IPS-15b (cell line): ENCODE data around the gene LAYN.

ENCODE experiments used
- H3K27me3 ChIP-seq: one replicate; pipeline ENCODE4 v1.6.1; 2013; ENCODE audit warnings: low read length; ENCODE audit not compliant: control insufficient read depth, insufficient read depth
- H3K36me3 ChIP-seq: one replicate; pipeline ENCODE4 v1.6.1; 2013; ENCODE audit warnings: low read length; ENCODE audit not compliant: control insufficient read depth, insufficient read depth
- H3K4me1 ChIP-seq: one replicate; pipeline ENCODE4 v1.6.1; 2013; ENCODE audit warnings: mild to moderate bottlenecking, low read length; ENCODE audit not compliant: control insufficient read depth, insufficient read depth
- H3K4me3 ChIP-seq: one replicate; pipeline ENCODE4 v1.5.1; 2013; ENCODE audit warnings: low read depth, low read length
- H3K9ac ChIP-seq: one replicate; pipeline ENCODE4 v1.6.1; 2013; ENCODE audit warnings: low read depth, mild to moderate bottlenecking, low read length
- H3K9me3 ChIP-seq: one replicate; pipeline ENCODE4 v1.6.1; 2013; ENCODE audit warnings: mild to moderate bottlenecking, low read length; ENCODE audit not compliant: control insufficient read depth, insufficient read depth

LAYN gene

GRCh38 chr11:111540114-111540936 is at the start of gene LAYN:
TSS of gene LAYN (plus strand) at chr11:111540720. CDS start at chr11:111540844, 124 bp downstream.
- peak within 1 kb of the TSS; percentile 83 for H3K4me3 ChIP-seq
- no peaks in the 10 kb centered on the region for H3K36me3 ChIP-seq
- H3K9ac ChIP-seq: no peak within 1 kb of the TSS
- peaks cover 11% of the 10 kb centered on the region for H3K4me1 ChIP-seq
- peaks cover 4% of the 10 kb centered on the region for H3K9me3 ChIP-seq
- H3K27me3 ChIP-seq: peaks cover 46% of the 10 kb centered on the region

DNA sequence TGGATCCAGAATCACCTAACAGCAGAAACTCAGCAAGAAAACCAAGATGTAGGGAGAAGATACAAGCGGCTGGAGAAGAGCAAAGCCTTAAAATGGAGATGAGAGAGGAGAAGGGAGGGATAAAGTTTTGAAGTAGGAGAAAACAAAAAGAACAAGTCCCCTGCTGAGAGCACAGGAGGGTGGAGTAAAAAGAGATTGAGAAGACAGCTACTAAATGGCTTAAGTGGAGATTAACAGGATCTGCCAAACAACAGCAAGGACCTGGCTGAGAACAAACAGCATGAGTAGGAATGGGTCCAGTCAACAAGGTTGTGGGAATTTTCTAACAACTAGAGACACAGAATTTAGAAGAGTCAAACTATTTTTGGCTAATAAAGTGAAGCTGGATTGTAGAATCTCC is 46.5 kb upstream of the LAYN start:
- Histone ChIP-seq H3K4me1 (no peaks in the 10 kb centered on the region), H3K9me3 (no peaks in the 10 kb centered on the region), H3K36me3 (no peaks in the 10 kb centered on the region), H3K27me3 (peaks cover 4% of the 10 kb centered on the region), H3K9ac (no peak overlapping the region), H3K4me3 (no peak overlapping the region)

GRCh38 chr11:111499483-111499882 is 41.0 kb upstream of the LAYN start:
- Histone ChIP-seq H3K36me3 (no peaks in the 10 kb centered on the region), H3K9me3 (no peaks in the 10 kb centered on the region), H3K4me1 (no peaks in the 10 kb centered on the region), H3K4me3 (no peak overlapping the region), H3K9ac (no peak overlapping the region), H3K27me3 (no peaks in the 10 kb centered on the region)

DNA sequence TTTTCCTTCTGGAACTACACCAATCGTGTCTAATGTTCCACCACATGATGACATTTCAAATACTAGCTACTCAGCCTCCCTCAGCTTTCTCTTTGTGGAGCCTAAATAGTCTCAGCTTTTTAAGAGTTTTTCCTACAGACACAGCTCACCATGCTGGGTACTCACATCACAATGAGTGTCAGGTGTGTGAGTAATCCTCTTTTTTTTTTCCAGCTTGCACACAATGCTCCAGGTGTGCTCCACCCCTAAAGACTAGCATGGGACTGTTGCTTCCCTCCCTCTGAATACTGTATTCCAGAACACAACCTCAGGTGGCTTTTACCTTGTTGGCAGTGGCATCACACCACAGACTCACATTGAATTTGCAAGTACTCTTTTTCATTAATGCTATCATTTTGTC is 40.0 kb upstream of the LAYN start:
- Histone ChIP-seq H3K9ac (no peak overlapping the region), H3K4me3 (no peak overlapping the region), H3K36me3 (no peaks in the 10 kb centered on the region), H3K9me3 (no peaks in the 10 kb centered on the region), H3K4me1 (no peaks in the 10 kb centered on the region), H3K27me3 (no peaks in the 10 kb centered on the region)

DNA sequence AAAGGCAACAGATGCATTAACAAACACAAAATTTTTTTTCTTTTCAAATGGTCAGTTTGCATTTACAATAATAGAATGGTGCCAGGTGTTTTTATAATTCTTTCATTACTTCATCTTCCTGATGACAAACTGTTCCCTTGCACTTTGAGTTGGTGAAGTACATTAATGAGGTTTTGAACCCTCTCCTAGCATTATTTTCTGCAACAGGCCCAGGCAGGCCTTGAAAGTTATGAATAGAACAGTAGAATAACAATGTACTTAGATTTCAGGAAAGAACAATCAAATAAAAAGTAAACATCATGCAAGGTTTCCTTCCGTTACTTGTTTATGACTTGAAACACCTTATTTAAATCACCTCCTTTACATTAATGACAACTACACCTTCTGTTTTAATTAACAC is 37.9 kb upstream of the LAYN start:
- H3K9me3 ChIP-seq: no peaks in the 10 kb centered on the region
- H3K36me3 ChIP-seq: no peaks in the 10 kb centered on the region
- no peak overlapping the region for H3K4me3 ChIP-seq
- no peak overlapping the region for H3K9ac ChIP-seq
- H3K4me1 ChIP-seq: no peaks in the 10 kb centered on the region
- no peaks in the 10 kb centered on the region for H3K27me3 ChIP-seq

GRCh38 chr11:111510311-111510710 is 30.2 kb upstream of the LAYN start:
- H3K27me3 ChIP-seq: peaks cover 33% of the 10 kb centered on the region
- no peaks in the 10 kb centered on the region for H3K36me3 ChIP-seq
- H3K4me3 ChIP-seq: no peak overlapping the region

DNA sequence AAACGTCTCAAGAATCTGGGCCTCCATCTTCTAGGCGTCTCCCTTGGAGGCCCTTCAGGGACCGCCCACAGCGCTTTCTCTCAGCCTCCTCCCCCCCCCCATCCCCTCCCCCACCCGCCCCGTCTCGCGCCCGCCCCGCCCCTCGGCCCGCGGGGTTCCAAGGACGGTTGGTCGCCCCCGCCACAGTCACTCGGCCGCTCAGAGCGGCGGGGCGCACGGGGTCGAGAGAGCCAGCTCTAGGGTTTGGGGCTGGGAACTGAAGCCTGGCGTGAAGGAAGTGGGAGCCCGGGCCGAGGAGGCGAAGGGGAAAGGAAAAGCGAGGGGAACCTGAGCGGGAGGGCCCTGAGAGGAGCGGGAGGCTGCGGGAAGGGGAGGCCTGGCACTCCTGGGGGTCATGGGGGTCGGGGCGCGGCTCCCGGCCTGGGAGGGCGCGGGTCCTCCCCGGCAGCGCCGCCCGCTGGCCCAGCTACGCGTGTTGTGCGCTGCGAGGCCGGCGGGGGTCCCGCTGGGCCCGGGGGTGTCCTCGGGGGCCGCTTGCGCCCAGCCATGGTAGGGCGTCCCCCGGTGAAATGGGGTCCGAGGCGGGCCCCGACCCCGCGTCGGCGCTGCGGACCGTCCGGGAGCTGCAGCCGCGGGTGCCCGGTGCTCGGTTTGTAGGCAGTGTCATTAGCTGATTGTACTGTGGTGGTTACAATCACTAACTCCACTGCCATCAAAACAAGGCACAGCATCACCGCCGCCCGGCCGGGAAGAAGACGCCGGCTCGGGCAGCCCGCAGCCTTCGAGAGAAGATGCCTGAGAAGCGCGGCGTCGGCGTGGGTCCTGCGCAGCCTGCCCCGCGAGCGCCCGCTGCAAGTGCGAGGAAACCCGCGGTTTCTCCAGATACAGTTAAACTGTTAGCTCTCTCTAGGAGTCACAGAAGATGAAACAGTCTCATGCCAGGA is 28.0 kb upstream of the LAYN start, which contains the start of gene BTG4:
Gene BTG4 (minus strand): TSS at position 91 of the 944 bp plus-strand sequence. CDS start 13,610 bp downstream, outside the sequence.
- H3K9ac ChIP-seq: no peak within 1 kb of the TSS
- H3K36me3 ChIP-seq: no peaks in the 10 kb centered on the region
- H3K4me3 ChIP-seq: peak within 1 kb of the TSS; percentile 61
- no peaks in the 10 kb centered on the region for H3K9me3 ChIP-seq
- H3K4me1 ChIP-seq: no peaks in the 10 kb centered on the region
- H3K27me3 ChIP-seq: peaks cover 39% of the 10 kb centered on the region

More at GRCh38 chr11:111510311-111510710, 30.2 kb upstream of the LAYN start:
- Histone ChIP-seq H3K4me1 (no peaks in the 10 kb centered on the region), H3K9me3 (no peaks in the 10 kb centered on the region), H3K9ac (no peak overlapping the region)

- no peaks in the 10 kb centered on the region for H3K4me1 ChIP-seq
- no peak overlapping the region for H3K9ac ChIP-seq
- peaks cover 39% of the 10 kb centered on the region for H3K27me3 ChIP-seq
- H3K4me3 ChIP-seq: peak overlapping the region; percentile 61
- no peaks in the 10 kb centered on the region for H3K36me3 ChIP-seq
- H3K9me3 ChIP-seq: no peaks in the 10 kb centered on the region
Measured at GRCh38 chr11:111513240-111513605, 27.3 kb upstream of the LAYN start.

DNA sequence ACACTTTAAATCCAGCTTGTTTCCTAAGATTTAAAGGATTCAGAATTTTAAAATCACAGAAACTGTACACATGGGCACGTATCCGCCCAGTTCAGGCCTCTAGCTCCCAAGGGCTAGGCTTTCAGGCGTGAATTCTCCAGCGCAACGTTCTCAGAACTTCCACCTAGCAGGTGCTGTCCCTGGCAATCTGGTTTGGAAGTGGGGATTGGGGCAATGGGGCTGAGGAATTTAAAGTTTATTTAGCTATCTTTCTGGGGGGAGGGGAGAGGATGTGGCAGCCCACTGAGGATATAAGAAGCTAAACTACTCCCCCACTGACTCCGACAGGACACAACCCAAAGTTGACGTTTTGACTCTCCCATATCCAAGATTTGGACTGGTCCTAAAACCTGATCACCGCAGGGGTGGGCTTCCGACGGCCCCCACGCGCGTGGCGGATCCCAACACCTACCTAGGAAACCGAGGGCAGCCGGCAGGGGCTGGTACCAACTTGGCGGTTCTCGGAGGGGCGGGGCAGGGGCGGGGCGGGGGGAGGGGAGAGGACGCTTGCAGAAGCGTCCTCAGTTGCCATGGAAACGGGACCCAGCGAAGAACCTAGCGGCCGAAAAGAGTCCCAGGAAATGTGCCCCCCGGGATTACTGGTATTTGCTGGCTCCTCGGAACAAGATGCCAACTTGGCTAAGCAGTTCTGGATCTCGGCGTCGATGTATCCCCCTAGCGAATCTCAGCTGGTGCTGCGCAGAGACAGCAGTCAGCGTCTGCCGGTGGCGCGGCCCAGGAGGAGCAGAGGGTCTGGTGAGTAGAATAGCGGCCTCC is 26.1 kb upstream of the LAYN start, which contains the start of gene HOATZ:
Gene HOATZ (plus strand): TSS at position 563 of the 816 bp plus-strand sequence. CDS start 7 bp downstream, at position 570.
- no peaks in the 10 kb centered on the region for H3K36me3 ChIP-seq
- no peak within 1 kb of the TSS for H3K9ac ChIP-seq

DNA sequence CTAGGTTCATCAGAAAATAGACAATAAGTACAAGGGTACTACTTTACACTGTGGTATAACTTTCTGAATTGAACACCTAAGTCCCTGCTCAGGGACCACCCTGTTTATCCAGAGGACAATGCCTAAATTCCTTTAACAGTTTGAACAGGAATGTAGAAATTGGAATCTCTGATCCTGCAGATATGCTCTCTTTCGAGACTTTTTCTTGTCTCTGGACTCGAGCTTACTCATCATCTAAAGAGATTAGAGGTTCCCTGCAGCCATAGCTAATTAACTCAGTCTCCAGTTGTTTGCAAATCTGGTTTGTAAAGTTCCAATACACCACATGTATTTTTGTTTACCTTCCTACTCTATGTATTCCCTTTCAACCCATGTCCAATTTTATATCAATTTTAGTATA is 24.9 kb upstream of the LAYN start:
- H3K4me1 ChIP-seq: no peaks in the 10 kb centered on the region
- H3K36me3 ChIP-seq: no peaks in the 10 kb centered on the region
- H3K9ac ChIP-seq: no peak overlapping the region
- no peak overlapping the region for H3K4me3 ChIP-seq
- no peaks in the 10 kb centered on the region for H3K9me3 ChIP-seq
- peaks cover 39% of the 10 kb centered on the region for H3K27me3 ChIP-seq

More for the DNA sequence above, 26.1 kb upstream of the LAYN start, which contains the start of gene HOATZ:
- no peaks in the 10 kb centered on the region for H3K4me1 ChIP-seq
- H3K9me3 ChIP-seq: no peaks in the 10 kb centered on the region
- peak within 1 kb of the TSS; percentile 55 for H3K4me3 ChIP-seq
- H3K27me3 ChIP-seq: peaks cover 39% of the 10 kb centered on the region

DNA sequence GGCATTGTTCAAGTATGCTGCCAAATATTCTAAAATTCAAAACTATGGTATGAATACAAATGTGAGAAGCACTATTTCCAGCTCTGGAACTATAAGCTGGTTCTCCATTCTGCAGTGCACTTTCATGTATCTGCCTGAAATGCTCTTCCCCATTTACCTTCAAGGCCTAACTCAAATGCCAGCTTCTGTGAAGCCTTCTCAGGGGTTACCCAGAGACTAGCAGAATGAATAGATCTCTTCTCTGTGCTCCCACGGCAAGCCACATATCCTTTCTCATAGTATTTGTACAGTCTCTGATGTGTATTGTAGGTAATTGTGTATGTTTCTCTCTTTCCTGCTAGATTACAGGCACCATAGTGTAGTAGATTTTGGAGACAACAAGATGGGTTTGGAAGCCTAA is 21.9 kb upstream of the LAYN start:
- H3K36me3 ChIP-seq: no peaks in the 10 kb centered on the region
- H3K27me3 ChIP-seq: peaks cover 20% of the 10 kb centered on the region
- no peaks in the 10 kb centered on the region for H3K9me3 ChIP-seq
- no peaks in the 10 kb centered on the region for H3K4me1 ChIP-seq
- no peak overlapping the region for H3K9ac ChIP-seq
- no peak overlapping the region for H3K4me3 ChIP-seq
